Right lobe of liver (tissue), 6 donors: Measurements from ENCODE around the gene ARHGAP15. TPM values are rescaled to one million over a fixed set of nuclear protein-coding genes. Genes with fewer than 3 reads are reported as not detected.

Experiments
- ATAC-seq, 4 donors: fragments of 200-7000 bp; cut with Tn5 transposase; one replicate each; pipeline ENCODE4 v1.9.1; 2020; ENCODE audit warnings: mild to moderate bottlenecking in 4 of 4, moderate library complexity in 4 of 4
- DNase-seq, 3 donors: peaks; one replicate each; pipeline ENCODE4 v3.0.0-alpha.2; 2020
- H3K27ac ChIP-seq, 3 donors: fragments of 200-600 bp; one replicate each; pipeline ENCODE4 v1.8.0; 2022
- H3K27me3 ChIP-seq, 2 donors: fragments of 200-600 bp; one replicate each; pipeline ENCODE4 v1.8.0; 2022
- H3K36me3 ChIP-seq, 4 donors: fragments of 200-600 bp; sonication (generic) in 1 of 4; one replicate each; pipeline versions ENCODE4 v1.5.1 to v1.8.0; 2017 to 2022; ENCODE audit warnings: control low read depth in 1 of 4
- H3K4me1 ChIP-seq, 4 donors: fragments of 200-600 bp; sonication (generic) in 1 of 4; one replicate each; pipeline versions ENCODE4 v1.5.1 to v1.8.0; 2017 to 2022; ENCODE audit warnings: control low read depth in 1 of 4
- H3K4me3 ChIP-seq, 3 donors: fragments of 200-600 bp; one replicate each; pipeline ENCODE4 v1.8.0; 2022
- H3K9me3 ChIP-seq, 4 donors: fragments of 200-600 bp; sonication (generic) in 1 of 4; one replicate each; pipeline versions ENCODE4 v1.5.1 to v1.8.0; 2017 to 2022; ENCODE audit warnings: control low read depth in 1 of 4
- POLR2A ChIP-seq: fragments of 450-650 bp; IDR thresholded peaks from one replicate; pipeline ENCODE4 v1.6.1; 2017; ENCODE audit warnings: antibody characterized with exemption, mild to moderate bottlenecking
- WGBS: methylation state at CpG from one replicate; pipeline ENCODE4 v1.1.6; 2018; ENCODE audit warnings: low coverage, low lambda C conversion rate; ENCODE audit not compliant: insufficient coverage; ENCODE audit errors: missing lambda C conversion rate; 5-methylcytosine and 5-hydroxymethylcytosine counted together
- intact Hi-C, 2 donors: fragments of 100-400 bp; cut with DNase I; formaldehyde crosslinking; loops; one replicate each; pipeline versions ENCODE4 v1.11.2 to v1.14.1; 2022
- total RNA-seq, 6 experiments: library from RNA; depleted of rRNA in 2 of 6; stranded (reverse); fragments of >200 nt in 2 of 6; fragmentation: NEBNext Ultra II Directional in 3 of 6; extraction: Animal tissue kit (Norgen Biotek cat#: 25700) in 3 of 6; gene quantifications; one replicate each; pipeline versions ENCODE4 v1.1.0 to v1.2.4, GENCODE V29; 2016 to 2023
- TF ChIP-seq, protein P1 (sequence below), 4 donors: fragments of 200-600 bp in 3 of 4; fragments of 450-650 bp in 1 of 4; IDR thresholded peaks; one replicate each; pipeline versions ENCODE4 v1.5.1 to v1.8.0; 2016 to 2022; ENCODE audit warnings: antibody characterized with exemption in 4 of 4, mild to moderate bottlenecking in 2 of 4
- donor health status: DM: no; HTN: yes; CAD: no.
- donor health status: DM: no; HTN: no; CAD: no.
- donor health status: DM: no; HTN: no; CAD: no.
- donor health status: DM: no; HTN: yes; CAD: no.
- donor health status: DM: no; HTN: yes; CAD: no.

ARHGAP15 gene
- total RNA-seq, 6 experiments from 2014 or later: 3.3 to 8.2 (median 6.6) TPM

DNA sequence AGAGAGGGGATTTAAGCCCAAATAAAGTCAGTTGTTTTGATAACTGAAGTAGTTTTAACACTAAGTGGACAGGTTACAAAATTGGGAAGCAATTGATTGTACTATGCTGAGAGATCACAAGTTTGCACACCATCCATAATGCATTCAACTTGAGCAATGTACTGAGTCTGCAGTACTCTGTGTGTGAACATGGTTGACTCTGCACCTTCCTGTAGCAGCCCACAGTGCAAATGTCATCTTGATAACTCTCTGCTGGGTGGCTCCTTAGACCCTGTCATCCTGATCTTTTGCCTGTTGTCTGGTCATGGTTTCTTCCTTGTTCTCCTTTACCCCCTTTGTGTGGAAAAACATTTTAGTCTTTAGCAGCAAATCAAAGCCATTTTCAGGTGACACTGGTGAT, 168.0 kb downstream of the ARHGAP15 start:
- Histone ChIP-seq H3K27ac (no peak overlapping the region), H3K4me3 (no peak overlapping the region), H3K9me3 (no peaks in the 10 kb centered on the region), H3K36me3 (no peaks in the 10 kb centered on the region), H3K27me3 (no peaks in the 10 kb centered on the region), H3K4me1 (peaks cover 0 to 10% (median 0%) of the 10 kb centered on the region in 4 donors)
- no peak for TF ChIP-seq POLR2A
- TF ChIP-seq, protein P1, sequence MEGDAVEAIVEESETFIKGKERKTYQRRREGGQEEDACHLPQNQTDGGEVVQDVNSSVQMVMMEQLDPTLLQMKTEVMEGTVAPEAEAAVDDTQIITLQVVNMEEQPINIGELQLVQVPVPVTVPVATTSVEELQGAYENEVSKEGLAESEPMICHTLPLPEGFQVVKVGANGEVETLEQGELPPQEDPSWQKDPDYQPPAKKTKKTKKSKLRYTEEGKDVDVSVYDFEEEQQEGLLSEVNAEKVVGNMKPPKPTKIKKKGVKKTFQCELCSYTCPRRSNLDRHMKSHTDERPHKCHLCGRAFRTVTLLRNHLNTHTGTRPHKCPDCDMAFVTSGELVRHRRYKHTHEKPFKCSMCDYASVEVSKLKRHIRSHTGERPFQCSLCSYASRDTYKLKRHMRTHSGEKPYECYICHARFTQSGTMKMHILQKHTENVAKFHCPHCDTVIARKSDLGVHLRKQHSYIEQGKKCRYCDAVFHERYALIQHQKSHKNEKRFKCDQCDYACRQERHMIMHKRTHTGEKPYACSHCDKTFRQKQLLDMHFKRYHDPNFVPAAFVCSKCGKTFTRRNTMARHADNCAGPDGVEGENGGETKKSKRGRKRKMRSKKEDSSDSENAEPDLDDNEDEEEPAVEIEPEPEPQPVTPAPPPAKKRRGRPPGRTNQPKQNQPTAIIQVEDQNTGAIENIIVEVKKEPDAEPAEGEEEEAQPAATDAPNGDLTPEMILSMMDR (IDR thresholded peaks at IDR 0.05): no peak
- intact Hi-C loops: no loop called here
- ATAC-seq (no peak), DNase-seq (no peak)

GRCh38 chr2:143300536-143300935, 171.3 kb downstream of the ARHGAP15 start:
- Histone ChIP-seq H3K4me1 (no peaks in the 10 kb centered on the region), H3K4me3 (no peak overlapping the region), H3K9me3 (no peaks in the 10 kb centered on the region), H3K27ac (no peak overlapping the region), H3K36me3 (no peaks in the 10 kb centered on the region), H3K27me3 (no peaks in the 10 kb centered on the region)
- ATAC-seq (no peak), DNase-seq (no peak)
- TF ChIP-seq, protein P1 (IDR thresholded peaks at IDR 0.05): no peak
- TF ChIP-seq POLR2A: no peak
- intact Hi-C loops: no loop called here

GRCh38 chr2:143311426-143311825, 182.2 kb downstream of the ARHGAP15 start:
- Histone ChIP-seq H3K9me3 (no peaks in the 10 kb centered on the region), H3K36me3 (no peaks in the 10 kb centered on the region), H3K27ac (no peak overlapping the region), H3K4me1 (no peaks in the 10 kb centered on the region), H3K4me3 (no peak overlapping the region), H3K27me3 (no peaks in the 10 kb centered on the region)
- intact Hi-C loops: no loop called here
- ATAC-seq: no peak
- no peak for TF ChIP-seq POLR2A
- TF ChIP-seq, protein P1 (IDR thresholded peaks at IDR 0.05): no peak
- 67% methylated on average over 2 of the region's 2 CpGs for WGBS
- DNase-seq: no peak

DNA sequence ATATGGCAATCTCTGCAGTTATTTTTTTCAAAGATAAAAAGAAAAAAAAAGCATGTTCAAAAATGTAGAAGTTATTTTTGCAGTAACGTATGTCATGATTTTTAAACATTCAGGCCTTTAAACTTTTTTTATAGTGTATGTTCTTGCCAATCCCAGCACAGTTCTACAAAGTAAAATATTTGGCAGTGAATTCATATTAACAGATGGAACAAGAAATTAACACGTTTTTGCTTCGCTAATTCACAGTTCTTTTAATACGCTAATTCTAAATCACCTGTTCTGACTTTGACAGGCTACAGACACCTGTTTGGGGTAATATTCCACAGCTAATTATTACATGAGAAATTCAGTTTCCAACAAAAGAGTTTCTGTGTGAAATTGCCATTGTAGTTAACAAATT, 183.2 kb downstream of the ARHGAP15 start:
- Histone ChIP-seq H3K27me3 (no peaks in the 10 kb centered on the region), H3K9me3 (no peaks in the 10 kb centered on the region), H3K27ac (no peak overlapping the region), H3K4me3 (no peak overlapping the region), H3K4me1 (no peaks in the 10 kb centered on the region), H3K36me3 (no peaks in the 10 kb centered on the region)
- intact Hi-C loops: no loop called here
- ATAC-seq (no peak), DNase-seq (no peak)
- 82% methylated on average over 4 of the region's 4 CpGs for WGBS
- TF ChIP-seq, protein P1 (IDR thresholded peaks at IDR 0.05): no peak
- TF ChIP-seq POLR2A: no peak

DNA sequence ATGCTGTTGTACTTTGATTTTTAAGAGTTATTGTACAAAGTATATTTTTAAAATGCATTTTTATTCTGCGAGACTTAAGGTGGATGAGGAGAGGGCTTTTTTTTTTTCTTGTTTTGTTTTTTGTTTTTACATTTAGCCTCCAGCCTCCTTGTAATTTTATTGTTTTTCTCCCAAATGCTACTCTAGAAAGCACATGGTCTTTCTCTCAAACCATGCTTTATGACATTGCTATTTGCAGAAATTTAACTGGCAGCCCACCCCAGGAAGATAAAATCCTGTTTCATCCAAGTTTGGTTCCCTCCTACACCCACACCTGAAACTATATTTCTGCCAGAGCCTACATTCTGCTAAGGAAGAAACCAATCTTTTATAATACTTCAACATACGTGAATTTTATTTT, 184.6 kb downstream of the ARHGAP15 start:
- intact Hi-C loops: no loop called here
- WGBS: 72% methylated on average over 2 of the region's 2 CpGs
- no peaks in the 10 kb centered on the region for H3K36me3 ChIP-seq
- DNase-seq: no peak
- H3K4me3 ChIP-seq: no peak overlapping the region
- no peaks in the 10 kb centered on the region for H3K9me3 ChIP-seq
- H3K4me1 ChIP-seq: no peaks in the 10 kb centered on the region
- no peaks in the 10 kb centered on the region for H3K27me3 ChIP-seq
- no peak for ATAC-seq
- no peak overlapping the region for H3K27ac ChIP-seq
- TF ChIP-seq, protein P1 (IDR thresholded peaks at IDR 0.05): no peak
- TF ChIP-seq POLR2A: no peak
